Hindlimb muscle (tissue), 1 donor: ENCODE data around the gene CRYGN. TPM values are rescaled to one million over a fixed set of nuclear protein-coding genes. Genes with fewer than 3 reads are reported as not detected.
A peak's percentile ranks its signal among the peaks of the same experiment; 100 is the strongest.

Source experiments
- DNase-seq: peaks from one replicate; pipeline ENCODE4 v3.0.0-alpha.2; 2013
- polyA plus RNA-seq: library from polyadenylated mRNA; unstranded; fragments of 120-200 nt; gene quantifications from one replicate; pipeline ENCODE4 v1.2.1, GENCODE V29; 2013; ENCODE audit not compliant: insufficient read length

CRYGN gene
- polyA plus RNA-seq, 1 donor, result 0.22 TPM

- peak; percentile 79 for DNase-seq
These were observed 20.0 kb upstream of the CRYGN start for GRCh38 chr7:151459726-151460473.

- no peak for DNase-seq
These were observed 17.6 kb upstream of the CRYGN start for GRCh38 chr7:151457534-151457933.

GRCh38 chr7:151456782-151457181 lies 16.8 kb upstream of the CRYGN start:
- DNase-seq, result no peak

GRCh38 chr7:151456276-151456675 lies 16.3 kb upstream of the CRYGN start:
- DNase-seq, result no peak

GRCh38 chr7:151455690-151456089 lies 15.7 kb upstream of the CRYGN start:
- no peak for DNase-seq

- DNase-seq, result no peak
These were observed 15.1 kb upstream of the CRYGN start for GRCh38 chr7:151454932-151455530.

GRCh38 chr7:151454305-151454704 lies 14.4 kb upstream of the CRYGN start:
- DNase-seq, result no peak

- no peak for DNase-seq
These were observed 13.4 kb upstream of the CRYGN start for GRCh38 chr7:151453326-151453791.

- no peak for DNase-seq
These were observed 12.9 kb upstream of the CRYGN start for GRCh38 chr7:151452680-151453325.

GRCh38 chr7:151451626-151452571 lies 12.0 kb upstream of the CRYGN start:
- no peak for DNase-seq

GRCh38 chr7:151451156-151451555 lies 11.2 kb upstream of the CRYGN start:
- no peak for DNase-seq

GRCh38 chr7:151449990-151450389 lies 10.0 kb upstream of the CRYGN start:
- DNase-seq, result no peak

- DNase-seq, result peak; percentile 73
These were observed 8.6 kb upstream of the CRYGN start for GRCh38 chr7:151448261-151449252.

GRCh38 chr7:151447901-151448260 lies 7.9 kb upstream of the CRYGN start:
- DNase-seq, result no peak

GRCh38 chr7:151447312-151447711 lies 7.4 kb upstream of the CRYGN start:
- DNase-seq, result no peak

- no peak for DNase-seq
These were observed 6.5 kb upstream of the CRYGN start for GRCh38 chr7:151446412-151446811.

- no peak for DNase-seq
These were observed 4.7 kb upstream of the CRYGN start for GRCh38 chr7:151444632-151445031.

- DNase-seq, result no peak
These were observed 3.0 kb upstream of the CRYGN start for GRCh38 chr7:151442776-151443496.

GRCh38 chr7:151440799-151441445 lies 981 bp upstream of the CRYGN start:
- no peak for DNase-seq
